GM18505 (cell line): Measurements from ENCODE around the gene MPP1.
"Not testable (repeated sequence)": the region's sequence is repeated elsewhere in the genome, so short reads cannot be mapped to it uniquely, and the experiment has no call there.

Experiments used
- ATAC-seq: cut with Tn5 transposase; IDR thresholded peaks from one replicate; pipeline ENCODE4 v1.9.1; 2021; ENCODE audit not compliant: unreplicated experiment
- POLR2A ChIP-seq: IDR thresholded peaks from 4 replicates; pipeline ENCODE4 v1.6.1; 2011; ENCODE audit warnings: borderline replicate concordance; ENCODE audit not compliant: insufficient read depth, insufficient read length; ENCODE audit errors: extremely low read depth

The MPP1 gene

GRCh38 chrX:154821523-154821922, 16.2 kb upstream of the MPP1 start:
- no peak for TF ChIP-seq POLR2A

GRCh38 chrX:154819771-154820341, 14.6 kb upstream of the MPP1 start:
- TF ChIP-seq POLR2A: no peak
- no peak for ATAC-seq

More at GRCh38 chrX:154821523-154821922, 16.2 kb upstream of the MPP1 start:
- ATAC-seq: no peak

- no peak for ATAC-seq
- no peak for TF ChIP-seq POLR2A
Observed at GRCh38 chrX:154818916-154819770, 13.9 kb upstream of the MPP1 start.

GRCh38 chrX:154817048-154817618, 11.8 kb upstream of the MPP1 start:
- ATAC-seq: not testable (repeated sequence)

GRCh38 chrX:154816326-154816898, 11.1 kb upstream of the MPP1 start:
- ATAC-seq: not testable (repeated sequence)

GRCh38 chrX:154815274-154815818, 10.1 kb upstream of the MPP1 start:
- no peak for TF ChIP-seq POLR2A
- no peak for ATAC-seq

- no peak for TF ChIP-seq POLR2A
- no peak for ATAC-seq
Observed at GRCh38 chrX:154813801-154814200, 8.5 kb upstream of the MPP1 start.

- TF ChIP-seq POLR2A: no peak
- no peak for ATAC-seq
Observed at GRCh38 chrX:154812341-154813101, 7.2 kb upstream of the MPP1 start.

- no peak for TF ChIP-seq POLR2A
- ATAC-seq: no peak
Observed at GRCh38 chrX:154809939-154810665, 4.8 kb upstream of the MPP1 start.

GRCh38 chrX:154806837-154807501, 1.7 kb upstream of the MPP1 start:
- no peak for ATAC-seq
- no peak for TF ChIP-seq POLR2A

GRCh38 chrX:154805696-154806091, 409 bp upstream of the MPP1 start:
- ATAC-seq: no peak
- no peak for TF ChIP-seq POLR2A
